Epidermal melanocyte (primary cell): ENCODE results near the gene TMEM119.
A peak's percentile ranks its signal among the peaks of the same experiment; 100 is the strongest.
"Not testable (repeated sequence)": the region's sequence is repeated elsewhere in the genome, so short reads cannot be mapped to it uniquely, and the experiment has no call there.

Experiments
- DNase-seq: peaks from one replicate; pipeline ENCODE4 v3.0.0; 2011; ENCODE audit warnings: low spot score; ENCODE audit not compliant: insufficient read length

Gene TMEM119

DNA sequence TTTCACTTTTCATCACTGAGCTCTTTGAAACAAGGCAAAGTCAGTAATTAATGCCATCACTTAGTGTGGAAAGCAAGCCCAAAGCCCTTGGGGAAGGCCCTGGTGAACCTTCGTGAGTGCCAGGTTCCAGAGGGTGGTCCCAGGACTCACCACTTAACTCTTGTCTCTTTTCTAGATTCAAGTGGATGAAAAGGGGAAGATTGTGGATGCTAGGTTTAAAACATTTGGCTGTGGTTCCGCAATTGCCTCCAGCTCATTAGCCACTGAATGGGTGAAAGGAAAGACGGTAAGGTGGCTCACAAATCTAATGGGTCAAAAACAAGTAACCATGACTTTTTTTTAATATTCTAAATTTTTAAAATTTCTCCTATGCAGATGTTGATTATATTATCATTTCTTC lies 32.7 kb downstream of the TMEM119 start:
- no peak for DNase-seq

DNA sequence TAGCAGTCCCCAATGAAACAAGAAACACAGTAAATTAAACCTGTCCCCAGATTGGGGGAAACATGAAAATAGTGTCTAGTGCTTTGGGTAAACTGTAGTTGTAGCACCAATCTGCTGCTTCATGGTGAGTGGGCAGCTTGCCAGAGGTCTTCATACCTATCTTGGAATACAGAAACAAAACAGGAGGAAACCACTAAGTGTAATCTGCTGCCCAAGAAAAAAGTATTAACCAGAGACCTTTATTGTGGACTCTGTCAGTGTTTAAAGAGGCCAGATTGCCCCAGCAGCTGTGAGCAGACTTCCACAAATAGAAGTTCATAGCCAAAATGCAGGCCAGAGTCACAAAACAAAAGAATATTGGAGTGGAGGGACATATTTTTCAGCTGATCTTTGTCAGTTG lies 33.2 kb downstream of the TMEM119 start:
- DNase-seq, result no peak

DNA sequence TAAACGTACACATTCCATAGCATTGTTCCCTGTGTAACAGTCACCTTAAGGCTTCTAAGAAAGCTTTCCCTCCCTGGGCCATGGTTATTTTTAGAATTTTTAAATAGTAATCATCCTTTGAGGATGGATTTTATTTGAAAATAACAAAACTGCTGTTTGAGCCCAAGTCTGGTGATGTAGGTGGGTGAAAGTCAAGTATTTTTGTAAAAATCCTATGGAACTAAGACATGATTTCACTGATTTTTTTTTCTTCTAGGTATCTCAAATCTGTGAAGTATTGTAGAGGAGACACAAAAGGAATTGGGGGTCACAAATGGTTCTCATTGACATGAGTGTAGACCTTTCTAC lies 34.1 kb downstream of the TMEM119 start:
- no peak for DNase-seq

DNA sequence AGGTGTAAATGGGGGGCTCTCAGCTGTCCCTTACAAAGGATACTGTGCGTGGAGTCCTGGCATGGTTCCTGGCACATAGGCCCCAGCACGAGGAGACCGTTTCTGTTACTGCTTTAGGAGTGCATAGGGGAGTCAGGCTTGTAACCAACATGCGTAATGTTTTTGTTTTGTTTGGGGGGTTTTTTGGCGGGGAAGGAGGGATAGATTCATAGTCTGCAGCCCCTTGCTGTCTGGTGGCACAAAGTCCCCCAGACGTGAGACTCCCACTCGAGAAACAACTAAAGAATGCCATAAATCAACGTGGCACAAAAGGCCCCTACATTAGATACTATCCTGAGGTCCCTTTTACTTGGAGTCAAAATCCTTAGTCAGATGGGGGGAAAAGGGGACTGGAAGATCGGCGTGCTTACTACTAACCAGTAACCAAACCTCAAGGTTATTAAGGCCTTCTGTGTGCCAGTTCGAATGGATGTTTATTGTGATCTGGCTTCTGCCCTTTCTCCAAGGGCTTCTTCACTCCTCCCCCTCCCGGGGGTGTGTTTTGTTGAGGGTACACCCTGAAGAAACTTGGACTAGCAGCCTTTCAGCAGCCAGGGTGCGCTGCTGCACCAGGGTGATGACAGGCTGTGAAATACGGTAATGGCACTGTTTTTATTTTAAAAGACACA lies 34.6 kb downstream of the TMEM119 start:
- DNase-seq, result peak; percentile 87

DNA sequence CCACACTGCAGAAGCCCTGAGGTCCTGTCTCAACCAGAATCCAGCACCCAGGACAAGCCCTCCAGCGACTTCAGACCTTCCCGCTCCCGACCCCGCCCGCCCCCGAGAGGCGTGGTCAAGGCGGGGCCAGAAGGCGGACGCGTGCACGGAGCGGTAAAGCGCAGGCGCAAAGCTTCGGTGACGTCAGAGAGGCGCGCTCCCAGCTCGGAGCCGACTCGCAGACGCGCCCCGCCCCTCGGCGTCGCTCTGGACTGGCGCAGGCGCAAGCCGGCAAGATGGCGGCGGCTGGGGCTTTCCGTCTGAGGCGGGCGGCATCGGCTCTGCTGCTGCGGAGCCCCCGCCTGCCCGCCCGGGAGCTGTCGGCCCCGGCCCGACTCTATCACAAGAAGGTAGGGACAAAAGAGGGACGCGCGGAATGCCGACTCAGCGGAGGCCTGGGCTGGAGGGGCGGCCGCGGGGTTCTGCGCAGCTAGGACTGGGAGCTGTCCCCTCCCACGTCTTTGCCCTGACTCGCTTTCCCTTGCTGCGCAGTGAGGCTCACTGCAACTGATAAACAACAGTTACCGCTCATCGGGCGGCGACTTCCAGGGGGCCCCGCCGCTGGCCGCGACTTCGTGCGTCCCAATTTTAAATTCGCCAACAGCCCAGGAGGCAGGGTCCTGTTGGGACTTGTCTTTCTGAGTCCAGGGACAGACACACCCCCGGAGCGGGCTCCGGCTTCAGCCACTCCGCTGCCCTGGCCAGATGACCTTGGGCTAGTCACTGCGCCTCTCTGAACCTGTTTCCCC lies 35.3 kb downstream of the TMEM119 start, which contains the start of gene ISCU:
TSS of gene ISCU (plus strand) at position 249 of the 788 bp plus-strand sequence. CDS start at position 276, 27 bp downstream.
- DNase-seq, result peak; percentile 71

DNA sequence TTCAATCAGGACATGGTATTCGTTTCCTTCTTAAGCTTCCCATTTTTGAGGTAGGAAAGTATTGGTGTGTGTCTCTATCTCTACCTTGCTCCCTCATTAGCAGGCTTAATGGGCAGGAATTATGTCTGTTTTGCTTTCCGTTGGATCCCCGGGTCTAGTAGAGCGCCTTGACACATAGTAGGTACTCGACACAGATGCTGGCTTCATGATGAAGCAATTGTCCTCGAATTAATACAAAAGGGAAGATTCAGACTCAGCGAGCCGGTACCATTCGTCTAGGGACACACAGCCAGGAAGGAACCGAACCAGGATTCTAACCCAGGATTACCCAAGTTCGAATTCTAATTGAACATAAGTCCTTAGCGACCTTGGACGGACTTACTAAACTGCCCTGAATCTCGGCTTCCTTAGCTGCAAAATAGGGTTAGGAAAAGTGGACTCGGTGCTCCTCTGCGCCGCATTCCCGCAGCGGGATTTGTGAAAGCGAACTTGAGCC lies 36.0 kb downstream of the TMEM119 start:
- no peak for DNase-seq

DNA sequence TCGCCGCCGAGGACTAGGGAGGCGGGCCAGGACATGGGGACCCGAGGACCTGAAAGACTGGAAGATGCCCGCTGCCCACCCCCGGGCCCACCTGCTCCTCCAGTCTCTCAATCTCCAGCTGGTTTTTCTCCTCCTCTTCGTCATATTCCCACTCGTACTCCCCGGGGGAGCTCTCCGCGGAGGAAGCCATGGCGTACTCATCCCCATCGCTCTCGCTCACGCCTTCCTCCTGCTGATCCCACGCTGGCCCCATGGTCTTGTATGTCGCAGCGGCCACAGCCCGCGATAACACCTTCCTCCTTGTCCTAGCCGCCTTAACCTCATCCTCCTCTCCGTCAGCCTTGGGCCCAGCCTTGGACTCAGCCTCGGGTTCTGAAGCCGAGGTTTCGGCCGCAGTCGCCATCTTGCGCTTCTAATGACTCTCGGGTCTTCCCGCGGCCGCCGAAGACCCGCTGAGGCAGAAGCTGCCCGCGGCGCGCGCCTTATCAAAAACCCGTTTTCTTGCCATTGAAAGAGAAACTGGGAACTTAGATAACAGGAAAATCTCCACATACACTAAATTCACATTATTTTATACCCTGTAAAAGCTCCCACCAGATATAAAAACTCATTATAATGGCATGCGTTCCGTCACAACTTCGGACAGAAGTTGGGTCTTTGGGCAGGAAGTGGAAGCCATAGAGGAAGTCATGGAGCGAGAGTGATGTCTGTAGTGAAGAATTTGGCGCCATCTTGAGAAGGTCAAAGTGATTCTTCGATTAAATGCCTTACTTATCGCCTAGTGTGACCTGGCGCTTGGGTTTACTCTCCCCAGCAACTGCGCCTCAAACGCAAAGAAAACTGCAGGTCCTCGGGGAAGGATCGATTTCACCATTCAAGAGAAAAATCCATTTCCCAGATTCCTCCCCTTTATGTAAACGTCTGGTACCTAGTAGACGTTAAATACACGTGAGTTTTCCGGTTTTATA lies 36.8 kb downstream of the TMEM119 start, which contains the start of gene SART3:
TSS of gene SART3 (minus strand) at position 422 of the 968 bp plus-strand sequence. CDS start at position 403, 19 bp downstream.
- peak; percentile 92 for DNase-seq

DNA sequence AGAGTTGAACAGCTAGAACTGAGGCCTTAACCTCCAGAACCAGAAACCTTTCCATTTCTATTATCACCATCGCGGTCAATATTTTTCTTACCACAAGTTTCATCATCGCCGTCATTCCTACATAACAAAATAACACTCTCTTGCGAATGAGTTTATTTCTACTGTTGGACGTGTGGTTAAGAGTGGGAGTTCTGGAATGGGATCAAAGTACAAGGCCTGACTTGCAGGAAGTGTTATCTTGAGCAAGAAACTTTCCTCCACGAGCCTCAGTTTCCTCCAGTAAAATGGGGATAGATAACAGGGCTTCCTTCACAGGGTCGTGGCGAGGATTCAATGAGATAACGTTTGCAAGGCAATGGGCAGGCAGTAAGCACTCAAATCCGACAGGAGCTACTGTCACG lies 37.6 kb downstream of the TMEM119 start:
- no peak for DNase-seq

DNA sequence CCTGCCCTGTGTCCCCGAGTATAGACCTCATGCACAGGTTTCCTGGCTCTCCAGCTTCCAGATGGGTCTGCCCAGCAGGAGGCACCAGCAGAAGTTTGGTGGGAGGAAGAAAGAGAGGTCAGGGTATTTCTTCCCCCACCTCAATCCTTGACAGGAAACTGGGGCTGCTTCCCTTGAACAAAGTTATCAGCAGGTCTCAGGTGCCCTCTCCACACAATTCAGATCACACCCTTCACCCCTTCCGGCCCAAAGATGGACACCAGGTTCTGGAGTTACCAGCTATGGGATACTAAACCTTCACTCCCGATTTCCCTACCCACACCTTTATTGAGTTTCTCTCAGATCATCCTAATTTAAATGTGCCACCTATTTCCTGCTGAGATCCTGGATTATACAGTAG lies 38.1 kb downstream of the TMEM119 start:
- DNase-seq, result no peak

DNA sequence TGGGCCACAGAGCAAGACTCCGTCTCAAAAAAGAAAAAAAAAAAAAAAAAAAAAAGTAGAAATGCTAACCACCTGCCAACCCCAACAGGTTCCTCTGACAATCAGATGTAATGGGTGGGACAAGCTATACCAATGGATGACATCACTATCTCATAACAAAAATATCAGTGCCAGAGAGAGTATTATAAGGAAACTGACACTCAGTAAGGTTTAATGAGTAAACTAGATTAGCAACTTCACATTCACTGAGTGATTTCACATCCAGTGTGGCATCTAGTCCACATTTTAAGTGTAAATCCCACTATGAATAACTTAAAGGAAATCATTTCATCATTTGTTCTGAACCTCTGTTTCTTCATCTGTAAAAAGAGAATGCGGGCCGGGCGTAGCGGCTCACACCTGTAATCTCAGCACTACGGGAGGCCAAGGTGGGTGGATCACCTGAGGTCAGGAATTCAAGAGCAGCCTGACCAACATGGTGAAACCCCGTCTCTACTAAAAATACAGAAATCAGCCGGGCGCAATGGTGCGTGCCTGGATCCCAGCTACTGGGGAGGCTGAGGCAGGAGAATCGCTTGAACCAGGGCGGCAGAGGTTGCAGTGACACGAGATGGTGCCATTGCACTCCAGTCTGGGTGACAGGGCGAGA lies 38.8 kb downstream of the TMEM119 start:
- DNase-seq, result no peak

DNA sequence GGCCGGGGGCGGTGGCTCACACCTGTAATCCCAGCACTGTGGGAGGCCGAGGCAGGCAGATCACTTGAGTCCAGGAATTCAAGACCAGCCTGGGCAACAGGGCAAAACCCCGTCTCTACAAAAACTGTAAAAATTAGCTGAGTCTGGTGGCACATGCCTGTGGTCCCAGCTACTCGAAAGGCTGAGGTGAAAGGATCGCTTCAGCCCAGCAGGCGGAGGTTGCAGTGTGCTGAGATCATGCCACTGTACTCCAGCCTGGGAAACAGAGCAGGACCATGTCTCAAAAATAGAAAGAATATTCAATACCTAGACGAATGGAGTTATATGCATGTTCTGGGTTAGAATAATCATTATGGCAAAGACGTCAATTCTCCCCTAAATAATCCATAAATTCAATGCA lies 42.5 kb downstream of the TMEM119 start:
- DNase-seq, result not testable (repeated sequence)

DNA sequence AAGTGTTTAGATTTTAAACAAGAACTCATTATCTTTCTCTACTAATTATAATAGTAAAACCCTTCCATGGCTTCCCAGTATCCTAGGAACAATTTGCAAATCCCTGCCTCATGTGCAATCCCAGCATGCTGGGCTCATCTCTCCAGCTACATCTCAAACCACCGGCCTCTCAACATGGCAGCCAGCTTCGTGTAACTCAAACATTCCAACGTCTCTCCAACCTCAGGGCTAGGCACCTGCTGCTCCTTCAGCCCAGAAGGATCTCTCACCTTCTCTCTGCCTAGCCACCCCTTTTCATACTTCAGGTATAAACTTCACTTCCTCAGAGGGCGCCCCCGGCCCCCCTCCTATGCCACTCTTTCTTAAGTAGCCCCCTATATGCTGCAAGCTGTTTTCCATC lies 44.1 kb downstream of the TMEM119 start:
- no peak for DNase-seq

DNA sequence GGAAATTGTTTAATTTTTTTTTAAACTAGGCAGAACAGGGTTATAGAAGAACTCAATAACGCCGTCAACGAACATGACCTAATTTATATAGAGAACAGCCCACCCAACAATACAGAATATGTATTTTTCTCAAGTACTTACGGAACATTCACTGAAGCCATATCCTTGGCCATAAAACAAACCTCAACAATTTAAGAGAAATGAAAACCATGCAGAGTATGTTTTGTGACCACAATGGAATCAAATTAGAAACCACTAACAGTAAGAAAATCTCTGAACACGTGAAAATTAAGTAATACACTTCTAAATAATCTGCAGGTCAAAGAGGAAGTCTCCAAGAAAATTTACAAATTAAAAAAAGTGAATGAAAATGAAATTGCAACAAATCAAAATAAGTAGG lies 46.3 kb downstream of the TMEM119 start:
- no peak for DNase-seq

DNA sequence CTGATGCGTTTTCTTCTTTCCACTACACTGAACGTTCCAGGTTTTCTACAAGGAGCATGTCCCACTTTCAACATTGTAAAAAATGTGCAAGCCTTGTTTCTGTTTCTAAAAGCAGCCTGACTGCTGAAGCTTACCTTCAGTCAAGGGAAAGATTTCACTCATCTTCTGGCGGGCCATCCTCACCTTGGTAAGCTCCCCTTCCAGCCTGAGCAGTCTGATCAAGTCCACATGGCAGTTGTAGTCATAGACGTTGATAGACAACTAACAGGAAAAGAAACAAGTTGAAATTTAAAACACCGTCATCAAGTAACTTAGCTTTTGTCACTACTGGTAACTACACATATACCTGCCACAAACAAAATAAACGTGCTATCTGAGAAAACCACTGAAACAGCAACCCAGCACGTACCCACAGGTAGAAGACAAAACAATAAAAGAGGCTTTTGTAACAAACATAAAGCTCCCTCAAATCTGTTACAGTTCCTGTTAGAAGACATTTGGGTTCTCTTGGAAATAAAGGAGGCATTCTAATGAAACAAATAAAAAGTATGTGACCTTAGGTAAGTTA lies 48.8 kb downstream of the TMEM119 start:
- no peak for DNase-seq

DNA sequence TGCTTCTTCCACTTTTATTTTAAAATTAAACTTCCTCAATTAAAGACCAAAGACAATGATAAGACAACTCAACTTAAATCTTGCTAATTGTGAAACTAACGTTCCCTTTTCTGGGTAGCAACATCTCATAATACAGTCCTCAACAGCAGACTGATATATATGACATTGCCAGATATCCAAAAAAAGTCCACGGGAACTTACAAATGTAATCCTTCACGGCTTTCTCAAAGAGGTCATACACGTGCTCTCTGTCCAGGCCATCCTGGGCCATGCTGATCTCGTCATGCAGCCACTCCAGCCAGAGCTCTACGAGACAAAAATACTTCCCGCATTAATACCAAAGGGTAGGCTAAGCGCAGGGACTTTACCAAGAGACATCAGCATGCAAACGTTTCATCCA lies 50.2 kb downstream of the TMEM119 start:
- no peak for DNase-seq

DNA sequence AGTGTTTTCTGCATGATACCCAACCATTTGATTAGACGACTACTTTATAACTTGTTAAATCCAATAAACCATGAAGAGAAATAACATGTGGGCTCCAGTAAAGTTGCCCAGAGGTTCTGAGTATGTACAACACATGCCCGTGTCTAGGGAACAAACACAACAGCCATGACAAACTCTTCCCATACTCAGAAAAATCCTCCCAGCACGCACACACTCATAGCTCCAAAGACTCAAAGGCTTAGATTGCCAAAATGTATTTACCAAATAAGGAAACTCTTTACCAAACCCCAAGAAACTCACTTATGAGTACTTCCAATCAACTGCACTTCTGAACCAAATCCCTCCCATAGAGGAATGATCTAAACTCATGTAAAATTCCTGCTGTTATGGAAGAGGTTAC lies 54.2 kb downstream of the TMEM119 start:
- no peak for DNase-seq

DNA sequence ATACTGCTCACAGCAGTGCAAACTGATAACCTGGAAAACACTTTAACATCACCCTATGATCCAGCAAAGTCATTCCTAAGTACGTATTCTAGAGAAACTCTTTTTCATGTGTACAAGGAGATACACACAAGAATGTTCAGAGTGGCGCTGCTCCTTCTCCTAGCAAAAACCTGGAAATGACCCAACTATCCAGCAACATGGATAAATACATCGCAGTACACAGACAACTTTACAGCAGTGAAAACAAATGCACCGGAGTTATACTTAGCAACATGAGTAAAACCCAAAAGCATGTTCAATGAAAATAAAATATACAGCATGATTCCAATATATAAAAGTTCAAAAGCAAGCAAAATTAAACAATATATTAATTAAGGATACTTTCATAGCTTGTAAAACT lies 55.6 kb downstream of the TMEM119 start:
- DNase-seq, result no peak
